ENCODE results near the gene PECR. TPM values are rescaled to one million over a fixed set of nuclear protein-coding genes. Genes with fewer than 3 reads are reported as not detected.

The PECR gene
- total and polyA plus RNA-seq, 9 of the 15 experiments (the other 6 are each of a cell fraction or from before 2014, with no cell fraction given), result 1.1 to 10.3 (median 8.2) TPM

GRCh38 chr2:216078776-216079175 is 2.8 kb downstream of the PECR start (continued):
- TF ChIP-seq ZNF695 (CRISPR knock-in tag; IDR thresholded peaks at IDR 0.05), result no peak
- peak; percentile 53; the same call in 1 of the 2 replicates for TF ChIP-seq ATF3 (IDR thresholded peaks at IDR 0.05)
- no peak for TF ChIP-seq ATF3 (CRISPR knock-in tag; conservative IDR thresholded peaks at IDR 0.05)
- TF ChIP-seq ZNF263 (CRISPR knock-in tag; IDR thresholded peaks at IDR 0.05; ENCODE audit: borderline replicate concordance), result no peak
- no peak for TF ChIP-seq CREB1 (IDR thresholded peaks at IDR 0.05)
- no peak for TF ChIP-seq CREB1 (CRISPR knock-in tag; IDR thresholded peaks at IDR 0.05)
- no peak for TF ChIP-seq BCOR (IDR thresholded peaks at IDR 0.05)

GRCh38 chr2:216075510-216076485 is 5.8 kb downstream of the PECR start:
- Histone ChIP-seq H4K20me1 (replicated peaks; ENCODE audit: control insufficient read depth, insufficient read depth, low read length) (no peaks in the 10 kb centered on the region), H3K27ac (ENCODE audit: extremely low read depth, low read depth, low read length) (no peak overlapping the region), H3K9me3 (replicated peaks; ENCODE audit: control insufficient read depth, insufficient read depth, low read depth, low read length) (no peaks in the 10 kb centered on the region), H3K9me1 (ENCODE audit: control insufficient read depth, insufficient read depth, low read length) (no peaks in the 10 kb centered on the region), H3K4me1 (replicated peaks in 1 of 2; ENCODE audit: control insufficient read depth in 2 of 2, insufficient read depth in 2 of 2, low read length in 2 of 2) (no peaks in the 10 kb centered on the region; a peak in 2 of 5 replicates), H3K36me3 (ENCODE audit: control insufficient read depth, insufficient read depth, low read length) (no peaks in the 10 kb centered on the region; the same call in 2 of the 3 replicates), H3K4me2 (ENCODE audit: insufficient read depth, low read length) (no peak overlapping the region), H2AFZ (ENCODE audit: low read depth, low read length) (no peak overlapping the region), H3K4me3 (no peak overlapping the region), H3K9ac (ENCODE audit: insufficient read depth in 1 of 2, low read depth in 2 of 2, low read length in 2 of 2) (no peak overlapping the region), H3K79me2 (ENCODE audit: control insufficient read depth, insufficient read depth, low read length) (no peaks in the 10 kb centered on the region), H3K27me3 (ENCODE audit: control insufficient read depth in 2 of 2, insufficient read depth in 2 of 2, low read length in 2 of 2) (no peaks in the 10 kb centered on the region)
- intact Hi-C loops (cut with micrococcal nuclease), result no loop called here
- CTCF ChIA-PET (ENCODE audit: low intra/inter-chr PET ratio), result no interaction called here
- DNase-seq (ENCODE audit: extremely low read depth in 1 of 4, low spot score in 3 of 4), result no peak
- in situ Hi-C loops (cut with MboI), result no loop called here
- BruUV-seq (replicated peaks), result no TSS peak
- peak; percentile 30; the same call in 2 of the 3 replicates for ATAC-seq
- FAIRE-seq, result no peak
- TF ChIP-seq ARID1B (IDR thresholded peaks at IDR 0.05) (no peak), CHD2 (IDR thresholded peaks at IDR 0.05; ENCODE audit: low read depth, low read length) (no peak), MXI1 (IDR thresholded peaks at IDR 0.05; ENCODE audit: low read depth, low read length) (no peak)
- POLR2A ChIA-PET, result no interaction called here
- WGBS (ENCODE audit: insufficient coverage, low coverage, missing lambda C conversion rate), result 50% methylated on average over 6 of the region's 6 CpGs
